CD4-positive, alpha-beta T cell treated with Interleukin-17A for 1 hour (primary cell): ENCODE measurements around the gene FUT7.

ENCODE experiments used
- DNase-seq: peaks from one replicate; pipeline ENCODE4 v3.0.0-alpha.2; 2020

FUT7 gene

DNA sequence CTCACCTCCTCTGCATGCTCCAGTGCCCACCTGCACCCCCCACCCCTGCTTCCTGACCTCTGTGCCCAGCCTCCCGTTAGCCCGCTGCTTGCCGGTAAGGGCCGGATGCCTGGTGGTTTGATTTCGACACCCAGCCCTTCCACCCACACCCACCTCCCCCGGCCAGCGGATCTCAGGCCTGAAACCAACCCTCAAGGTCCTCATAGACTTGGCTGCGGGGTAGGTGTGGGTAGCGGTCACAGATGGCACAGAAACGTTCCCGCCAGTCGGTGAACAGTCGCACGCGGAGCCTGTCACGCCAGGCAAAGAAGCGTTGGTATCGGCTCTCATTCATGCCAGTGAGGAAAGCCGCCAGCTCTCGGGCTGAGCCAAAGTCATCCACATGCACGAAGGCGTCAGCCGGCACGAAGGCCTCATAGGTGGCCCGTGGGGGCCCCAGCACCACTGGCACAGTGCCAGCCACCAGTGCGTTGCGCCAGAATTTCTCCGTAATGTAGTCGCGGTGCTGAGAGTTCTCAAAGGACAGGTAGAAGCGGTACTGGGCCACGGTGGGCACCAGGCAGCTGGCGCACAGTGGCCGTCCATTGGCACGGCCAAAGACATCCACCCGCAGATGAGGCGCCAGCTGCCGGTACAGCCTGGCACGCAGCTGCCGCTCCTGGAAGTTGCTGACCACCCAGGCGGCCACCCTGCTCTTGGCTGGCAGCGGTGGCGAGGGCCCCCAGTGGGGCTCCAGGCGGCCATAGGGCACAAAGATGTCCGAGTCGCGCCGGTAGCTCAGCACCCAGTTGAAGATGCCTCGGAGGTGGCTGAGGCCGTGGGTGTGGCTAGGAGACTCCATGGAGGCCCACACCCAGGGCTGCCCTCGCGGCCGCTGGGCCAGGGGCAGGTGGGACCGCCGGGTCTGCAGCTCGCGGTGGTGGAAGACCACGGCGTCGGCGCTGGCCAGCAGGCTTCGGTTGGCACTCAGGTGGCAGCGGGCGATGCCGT is 1.1 kb downstream of the FUT7 start:
- DNase-seq, result peak; percentile 55

DNA sequence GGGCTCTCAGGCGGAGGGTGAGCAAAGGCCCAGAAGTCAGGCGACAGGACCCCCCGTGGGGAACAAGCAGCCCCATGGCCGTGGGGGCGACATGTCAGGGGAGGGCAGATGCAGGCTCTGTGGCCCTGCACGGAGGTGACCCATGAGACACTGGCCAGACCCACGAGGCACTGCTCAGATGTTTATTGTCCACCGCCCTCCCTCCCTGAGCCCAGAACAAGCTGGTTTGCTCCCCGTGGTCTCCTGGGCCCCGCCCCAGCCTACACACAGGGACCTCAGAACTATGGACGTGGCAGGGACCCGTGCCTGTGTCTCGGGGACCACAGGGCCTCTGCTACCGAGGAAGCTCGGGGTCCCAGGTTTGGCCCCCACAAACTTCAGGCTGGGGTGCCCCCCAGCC is 1.9 kb downstream of the FUT7 start:
- no peak for DNase-seq

DNA sequence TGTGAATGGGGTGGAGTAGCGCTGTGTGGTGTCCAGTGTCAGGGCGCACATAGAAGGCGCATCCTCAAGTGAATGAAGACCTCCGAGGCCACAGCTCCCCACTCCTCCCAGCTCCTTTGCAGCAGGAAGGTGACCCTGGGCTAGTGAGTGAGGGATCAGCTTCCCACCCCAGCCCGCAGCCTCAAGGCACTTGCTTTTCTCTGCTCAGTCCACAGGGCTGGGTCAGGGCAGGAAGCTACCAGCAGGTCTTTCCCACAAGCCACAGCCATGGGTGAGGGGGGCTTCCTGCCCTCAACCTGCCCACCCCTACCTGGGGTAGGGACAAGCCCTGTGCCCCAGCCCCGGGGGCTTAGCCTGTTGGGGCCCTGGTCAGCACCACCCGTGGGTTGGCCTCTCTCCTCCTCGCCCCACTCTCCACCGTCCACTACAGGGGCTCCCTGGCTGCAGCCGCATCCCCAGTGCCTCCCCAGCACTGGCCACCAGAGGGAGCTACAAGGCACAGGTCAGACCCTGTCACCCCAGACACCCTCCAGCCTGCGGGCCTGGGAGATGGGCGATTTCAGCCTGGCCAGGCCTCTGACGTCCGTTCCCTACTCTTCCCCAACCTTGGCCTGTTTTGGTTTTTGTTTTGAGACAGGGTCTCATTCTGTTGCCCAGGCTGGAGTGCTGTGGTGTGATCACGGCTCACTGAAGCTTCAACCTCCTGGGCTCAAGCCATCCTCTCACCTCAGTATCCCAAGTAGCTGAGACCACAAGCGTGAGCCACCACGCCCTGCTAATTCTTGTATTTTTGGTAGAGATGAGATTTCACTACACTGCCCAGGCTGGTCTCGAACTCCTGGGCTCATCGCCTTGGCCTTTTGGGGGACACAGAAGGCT is 2.6 kb downstream of the FUT7 start:
- peak; percentile 70 for DNase-seq

DNA sequence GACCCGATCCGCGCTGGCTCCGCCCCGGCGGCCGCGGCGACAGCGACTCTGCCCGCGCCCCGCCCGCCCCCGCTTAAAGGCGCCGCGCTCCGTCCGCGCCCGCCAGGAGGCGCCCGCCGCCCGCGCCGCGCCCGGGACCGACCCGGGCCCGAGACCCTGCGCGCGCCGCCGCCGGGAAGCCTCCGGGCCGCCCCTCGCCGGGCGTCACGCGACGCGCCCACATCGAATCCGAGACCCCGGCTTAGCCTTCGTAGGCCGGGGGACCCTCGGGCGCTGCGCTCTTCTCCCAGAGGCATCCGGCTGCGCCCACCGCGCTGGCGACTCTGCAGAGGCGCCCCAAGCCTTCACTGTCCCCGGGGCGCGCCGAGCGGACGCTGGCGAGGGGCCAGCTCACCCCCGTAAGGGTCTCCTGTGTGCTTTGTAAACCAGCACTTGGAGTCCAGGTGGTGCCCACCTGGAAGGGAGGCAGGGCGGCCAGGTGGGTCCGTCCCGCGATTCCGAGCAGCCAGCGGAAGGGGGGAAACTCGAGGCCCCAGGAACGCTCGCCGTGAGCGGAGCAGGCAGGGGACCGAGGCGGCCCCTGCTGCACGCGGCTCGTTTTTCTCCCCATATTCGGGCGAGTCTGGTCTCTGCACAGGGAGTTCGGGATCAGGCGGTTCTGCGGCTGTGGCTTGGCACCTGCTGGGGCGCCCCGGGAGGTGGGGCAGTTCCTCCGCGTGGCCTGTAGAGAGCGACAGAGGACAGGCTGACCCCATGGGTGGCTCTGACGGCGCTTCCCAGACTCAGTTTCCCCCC is 3.4 kb downstream of the FUT7 start:
- peak; percentile 69 for DNase-seq

DNA sequence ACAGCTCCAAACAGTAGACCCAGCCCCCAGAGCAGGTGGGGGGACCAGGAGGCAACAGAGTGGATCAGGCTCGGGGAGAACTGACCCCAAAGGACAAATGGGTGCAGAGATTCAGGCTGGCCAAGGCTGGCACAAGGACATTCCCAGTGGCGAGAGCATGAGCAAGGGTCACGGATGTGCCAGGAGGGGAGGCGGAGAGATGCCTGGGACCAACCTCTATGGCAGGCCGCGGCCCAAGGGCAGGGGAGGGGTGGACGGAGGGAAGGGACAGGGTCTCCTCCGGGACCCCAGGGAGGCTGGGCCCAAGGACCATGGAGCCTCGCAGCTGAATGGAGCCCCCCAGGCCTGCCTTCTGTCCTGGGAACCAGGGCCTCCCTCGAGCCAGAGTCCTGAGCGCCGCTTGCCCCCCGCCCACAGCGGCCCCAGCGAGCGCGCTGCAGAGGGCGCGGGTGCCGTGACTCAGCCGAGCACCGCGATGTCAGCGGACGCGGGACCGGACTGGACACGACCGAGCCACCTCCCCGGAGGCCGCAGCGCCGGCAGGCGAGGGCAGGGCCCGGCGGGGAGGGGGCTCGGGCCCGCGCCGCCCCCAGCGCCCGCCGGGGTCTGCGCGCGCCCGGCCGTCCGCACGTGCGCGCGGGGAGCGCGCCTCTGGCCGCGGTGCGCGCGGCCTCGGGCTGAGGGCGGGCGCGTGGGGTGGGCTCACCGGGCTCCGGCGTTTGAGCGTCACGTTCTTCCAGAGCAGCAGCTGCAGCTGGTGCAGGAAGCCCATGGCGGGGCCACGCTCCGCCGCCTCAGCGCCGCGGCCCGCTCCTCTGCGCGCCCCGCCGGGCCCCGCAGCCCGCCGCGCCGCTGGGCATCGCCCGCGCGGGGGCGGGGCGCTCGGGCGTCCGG is 4.3 kb downstream of the FUT7 start, which contains the start of gene ABCA2:
Gene ABCA2, minus strand, starts transcription at position 869 of the 894 bp plus-strand sequence. Its CDS starts 97 bp downstream, at position 772.
- DNase-seq, result no peak

DNA sequence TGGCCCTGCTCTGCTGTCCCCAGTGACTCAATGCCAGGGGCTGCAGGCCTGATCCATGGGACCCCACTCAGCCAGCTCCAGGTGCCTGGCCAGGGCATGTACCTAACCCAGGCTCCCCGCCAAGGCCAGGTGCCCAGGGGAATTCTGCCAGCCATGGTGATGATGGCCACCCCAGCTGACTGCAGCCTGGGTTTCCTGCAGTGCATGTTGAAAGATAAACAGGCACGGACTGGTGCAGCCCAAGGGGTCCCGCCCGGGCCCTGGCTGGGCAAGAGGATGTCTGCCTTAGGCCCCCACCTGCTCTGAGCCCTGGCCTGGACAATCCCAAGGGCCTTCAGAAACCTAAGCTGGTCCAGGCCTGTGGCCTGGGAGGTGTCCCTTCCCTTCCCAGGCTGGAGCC is 5.1 kb downstream of the FUT7 start:
- no peak for DNase-seq

DNA sequence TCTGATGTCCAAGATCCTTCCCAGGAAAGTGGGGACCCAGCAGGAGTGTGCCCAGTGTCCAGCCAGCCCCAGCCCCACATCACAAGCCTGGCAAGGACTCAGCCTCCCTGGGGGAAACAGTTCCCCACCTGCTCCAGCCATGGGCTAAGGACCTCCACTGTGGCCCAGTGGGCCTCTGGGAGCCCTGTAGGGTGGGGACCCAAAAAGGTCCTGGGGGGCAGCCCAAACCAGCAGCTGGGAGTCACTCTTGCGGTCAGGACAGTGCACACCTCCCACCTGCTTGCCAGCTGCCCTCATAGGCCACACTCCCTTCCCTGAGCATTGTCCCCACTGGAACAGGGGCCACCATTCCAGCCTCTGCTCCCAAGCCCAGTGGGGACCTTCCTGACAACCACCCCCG is 5.5 kb downstream of the FUT7 start:
- DNase-seq, result no peak

DNA sequence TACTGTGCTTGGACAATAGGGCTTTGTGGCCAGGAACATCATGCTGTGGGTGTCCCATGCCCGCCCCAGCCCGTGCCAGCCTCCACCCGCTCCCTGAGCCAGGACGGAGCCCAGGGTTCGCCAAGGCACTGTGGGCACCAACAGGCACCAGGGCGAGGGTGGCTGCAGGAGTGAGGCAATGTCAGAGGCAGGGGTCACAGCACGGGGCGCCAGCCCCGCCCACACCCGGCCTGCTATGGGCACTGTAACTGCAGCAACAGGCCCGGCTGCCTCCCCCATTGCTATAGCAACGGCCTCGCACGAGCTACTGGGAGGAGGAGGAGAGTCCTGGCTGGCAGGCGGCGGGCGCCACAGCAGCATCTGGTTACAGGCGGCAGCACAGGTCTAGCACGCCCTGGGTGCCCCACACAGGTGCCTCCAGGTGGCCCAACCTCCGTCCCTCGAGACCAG is 6.3 kb downstream of the FUT7 start:
- DNase-seq, result no peak

DNA sequence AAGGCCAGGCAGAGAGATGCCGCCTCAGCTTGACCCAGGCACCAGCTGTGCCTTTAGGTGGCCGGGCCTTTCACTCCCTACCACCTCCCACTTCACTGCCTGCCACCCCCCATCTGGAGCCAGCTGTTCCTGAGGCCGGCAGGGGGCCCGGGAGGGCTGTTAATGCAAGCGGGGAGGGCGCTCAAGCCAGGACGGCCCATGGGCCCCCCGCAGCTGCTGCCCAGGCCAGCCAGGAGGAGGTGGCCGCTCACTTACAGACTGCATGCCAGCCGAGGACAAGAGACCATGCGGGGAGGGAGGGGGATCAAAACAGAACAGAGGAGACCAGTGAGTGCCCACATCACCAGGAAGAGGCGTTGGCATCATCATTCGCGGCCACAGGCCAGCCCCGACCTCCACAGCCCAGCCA is 8.3 kb downstream of the FUT7 start:
- no peak for DNase-seq

DNA sequence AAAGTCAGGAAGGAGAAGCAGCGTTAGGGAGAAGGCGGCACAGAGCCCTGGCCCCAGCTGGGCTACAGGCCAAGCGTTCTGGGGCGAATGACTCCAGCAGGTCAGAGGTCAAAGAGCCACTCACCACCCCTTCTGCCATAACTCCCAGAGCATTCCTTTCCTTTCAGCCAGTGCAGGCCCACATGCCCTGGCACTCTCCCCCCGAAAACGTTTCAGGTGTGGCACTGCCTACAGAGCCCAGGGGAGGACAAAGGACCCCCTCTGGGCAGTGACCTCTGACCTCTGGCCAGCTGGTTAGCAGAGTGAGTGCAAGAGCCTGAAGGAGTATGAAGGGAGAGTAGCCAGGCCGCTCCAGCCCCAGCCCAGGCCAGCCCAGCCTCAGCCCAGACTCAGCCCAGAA is 8.7 kb downstream of the FUT7 start:
- DNase-seq, result no peak

DNA sequence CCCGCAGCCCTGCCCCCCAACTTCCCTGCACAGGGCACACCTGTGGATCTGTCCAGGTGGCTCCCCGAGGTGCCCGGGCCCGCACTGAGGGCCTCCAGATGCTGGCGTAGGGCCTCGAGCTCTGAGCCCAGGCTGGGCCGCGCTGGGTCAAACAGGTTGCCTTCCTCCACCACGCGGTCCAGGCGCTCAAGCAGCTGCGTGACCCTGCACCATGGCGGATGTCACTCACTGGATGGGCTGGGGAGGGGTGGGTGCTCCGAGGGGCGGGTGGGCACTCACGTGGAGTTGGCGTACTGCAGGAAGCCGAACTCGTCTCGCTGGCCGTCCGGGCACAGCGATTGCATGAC is 9.3 kb downstream of the FUT7 start:
- no peak for DNase-seq

DNA sequence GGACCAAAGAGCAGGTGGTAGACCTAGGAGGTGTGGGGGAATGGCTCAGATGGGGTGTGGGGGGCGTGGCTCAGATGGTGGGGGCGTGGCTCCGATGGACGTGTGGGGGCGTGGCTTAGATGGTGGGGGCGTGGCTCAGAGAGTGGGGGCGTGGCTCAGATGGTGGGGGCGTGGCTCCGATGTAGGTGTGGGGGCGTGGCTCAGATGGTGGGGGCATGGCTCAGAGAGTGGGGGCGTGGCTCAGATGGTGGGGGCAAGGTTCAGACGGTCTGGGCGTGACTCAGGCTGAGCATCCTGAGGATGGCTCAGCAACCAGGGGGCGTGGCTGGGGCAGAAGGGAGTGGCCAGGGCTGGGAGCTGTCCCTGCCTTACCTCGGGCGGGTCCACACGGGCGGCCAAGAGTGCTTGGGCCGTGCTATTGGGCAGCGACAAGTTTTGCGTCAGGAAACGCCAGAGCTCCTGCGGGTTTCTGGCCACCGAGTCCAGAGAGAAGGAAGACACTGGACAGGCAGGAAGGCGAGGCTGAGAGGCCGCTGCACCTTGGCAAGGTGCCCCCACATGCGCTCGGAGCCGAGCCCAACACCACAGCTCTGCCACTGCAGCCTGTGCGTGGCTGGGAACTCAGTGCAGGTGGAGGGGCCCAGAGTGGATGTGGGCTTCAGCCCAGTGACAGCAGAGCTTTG is 9.8 kb downstream of the FUT7 start:
- DNase-seq, result peak; percentile 78

DNA sequence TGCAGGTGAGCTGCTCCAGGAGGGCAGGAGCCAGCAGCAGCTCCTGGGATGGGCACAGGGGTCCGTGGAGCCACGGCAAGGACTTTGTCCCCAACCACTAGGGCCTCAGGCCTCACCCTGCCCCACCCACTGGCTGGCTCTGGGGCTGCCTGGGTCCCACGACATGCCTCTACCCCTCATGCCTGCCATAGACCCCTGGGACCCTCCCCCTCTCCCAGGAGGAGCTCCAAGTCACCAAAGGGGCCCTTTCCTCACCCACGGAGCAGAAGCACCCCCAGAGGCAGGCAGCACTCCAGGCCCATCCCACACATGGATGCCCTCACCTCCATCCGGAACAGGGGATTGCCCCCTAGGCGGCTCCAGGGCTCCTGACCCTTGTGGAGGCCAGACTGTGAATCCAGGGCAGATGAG is 10.3 kb downstream of the FUT7 start:
- DNase-seq, result no peak

DNA sequence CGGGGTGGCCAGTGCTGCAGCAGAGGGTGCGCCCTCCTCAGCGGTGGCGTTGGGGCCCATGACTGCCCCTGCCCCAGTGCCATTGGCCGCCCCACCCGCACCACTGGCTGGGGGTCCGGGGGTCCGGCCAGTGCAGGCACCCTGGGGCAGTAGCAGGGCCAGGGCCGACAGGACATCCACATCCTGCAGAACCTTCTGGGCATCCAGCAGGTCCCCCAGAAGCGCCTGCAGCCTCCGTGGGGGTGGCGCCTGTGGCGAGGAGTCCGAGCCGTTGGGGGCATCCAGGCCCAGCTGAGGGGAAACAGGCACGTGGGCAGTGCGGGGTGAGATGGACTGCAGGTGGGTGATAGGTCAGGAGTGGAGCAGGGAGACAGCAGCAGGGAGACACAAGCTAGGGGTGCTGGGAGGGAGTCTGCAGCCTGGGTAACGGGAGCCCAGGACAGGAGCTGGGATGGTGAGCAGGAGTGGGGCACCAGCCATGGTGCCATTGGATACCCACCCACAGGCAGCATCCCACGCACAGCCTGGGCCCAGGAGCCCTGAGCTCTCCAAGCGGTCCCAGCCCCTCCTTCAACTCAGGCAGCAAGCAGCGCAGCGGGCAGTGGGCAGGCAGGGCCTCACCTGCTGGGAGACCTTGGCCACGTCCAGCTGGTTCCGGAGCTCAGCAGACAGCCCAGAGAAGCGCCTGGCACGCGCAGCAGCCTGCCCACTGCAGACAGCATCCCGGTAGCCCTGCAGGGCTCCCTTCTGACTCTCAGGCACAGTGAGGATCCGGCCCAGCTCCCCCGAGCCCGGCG is 10.9 kb downstream of the FUT7 start:
- no peak for DNase-seq

DNA sequence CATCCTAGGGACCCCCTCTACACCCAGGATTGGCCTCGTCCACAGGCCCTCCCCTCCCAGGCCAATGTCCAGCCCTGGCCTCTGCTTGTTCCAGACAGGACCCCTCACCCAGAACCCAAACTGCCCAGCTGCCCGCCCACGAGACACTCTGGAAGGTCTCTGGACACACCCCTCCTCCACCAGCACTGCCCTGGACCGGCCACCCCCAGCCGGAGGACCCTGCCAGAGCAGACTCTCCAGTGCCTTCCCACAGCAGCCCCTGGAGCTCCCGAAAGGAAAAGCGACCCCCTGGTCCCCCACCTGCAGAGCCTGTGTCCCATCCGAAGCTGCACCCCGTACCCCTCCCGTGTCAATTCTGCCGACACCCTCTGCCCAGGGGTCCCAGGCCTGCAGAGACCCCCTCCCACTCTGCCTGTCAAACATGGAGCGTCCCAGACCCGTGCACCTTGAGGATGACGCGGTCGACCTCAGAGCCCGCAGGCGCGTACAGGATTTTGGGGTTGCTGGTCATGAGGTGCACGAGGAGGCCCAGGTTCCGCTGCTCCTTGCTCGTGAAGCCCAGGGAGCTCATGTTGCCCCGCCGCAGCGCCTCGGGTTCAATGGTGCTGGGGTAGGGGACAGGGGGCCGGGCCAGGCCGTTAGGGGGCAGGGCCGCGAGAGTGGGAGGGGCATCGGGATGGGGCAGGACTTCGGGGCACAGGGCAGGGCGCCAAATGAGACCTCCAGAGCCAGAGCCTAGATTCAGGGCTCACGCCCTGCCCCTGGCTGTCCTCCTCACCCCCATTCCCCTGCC is 11.8 kb downstream of the FUT7 start:
- no peak for DNase-seq

DNA sequence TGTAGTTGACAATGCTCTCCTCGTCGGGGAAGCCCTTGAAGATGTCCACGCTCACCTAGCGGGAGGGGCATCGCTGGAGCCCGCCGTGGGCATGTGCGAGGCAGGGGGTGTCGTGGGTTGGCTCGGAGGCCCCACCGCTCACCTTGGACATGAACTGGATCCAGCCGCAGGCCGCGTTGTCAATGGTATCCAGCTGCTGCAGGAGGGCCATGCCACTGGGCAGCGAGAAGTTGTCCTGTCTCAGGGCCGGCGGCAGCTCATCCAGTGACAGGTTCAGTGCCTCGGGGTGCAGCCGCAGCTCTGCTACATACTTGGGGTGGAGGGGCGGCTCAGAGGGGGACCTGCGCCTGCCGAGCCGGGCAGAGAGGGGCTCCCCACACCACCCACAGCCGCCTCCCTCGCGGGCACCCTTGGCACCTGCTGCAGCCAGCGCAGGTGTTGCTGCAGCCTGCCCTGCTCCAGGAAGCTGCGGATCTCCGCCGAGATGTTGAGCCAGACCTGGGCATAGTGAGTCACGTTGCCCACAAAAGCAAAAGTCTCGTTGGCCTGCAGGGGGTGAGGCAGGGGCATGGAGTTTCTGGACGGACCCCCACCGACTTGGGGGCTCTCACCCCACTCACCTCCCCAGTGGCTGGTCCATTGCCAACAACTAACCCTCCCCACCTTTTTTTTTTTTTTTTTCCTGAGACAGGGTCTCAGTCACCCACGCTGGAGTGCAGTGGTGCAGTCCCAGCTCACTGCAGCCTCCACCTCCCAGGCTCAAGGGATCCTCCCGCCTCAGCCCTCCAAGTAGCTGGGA is 12.9 kb downstream of the FUT7 start:
- DNase-seq, result no peak

DNA sequence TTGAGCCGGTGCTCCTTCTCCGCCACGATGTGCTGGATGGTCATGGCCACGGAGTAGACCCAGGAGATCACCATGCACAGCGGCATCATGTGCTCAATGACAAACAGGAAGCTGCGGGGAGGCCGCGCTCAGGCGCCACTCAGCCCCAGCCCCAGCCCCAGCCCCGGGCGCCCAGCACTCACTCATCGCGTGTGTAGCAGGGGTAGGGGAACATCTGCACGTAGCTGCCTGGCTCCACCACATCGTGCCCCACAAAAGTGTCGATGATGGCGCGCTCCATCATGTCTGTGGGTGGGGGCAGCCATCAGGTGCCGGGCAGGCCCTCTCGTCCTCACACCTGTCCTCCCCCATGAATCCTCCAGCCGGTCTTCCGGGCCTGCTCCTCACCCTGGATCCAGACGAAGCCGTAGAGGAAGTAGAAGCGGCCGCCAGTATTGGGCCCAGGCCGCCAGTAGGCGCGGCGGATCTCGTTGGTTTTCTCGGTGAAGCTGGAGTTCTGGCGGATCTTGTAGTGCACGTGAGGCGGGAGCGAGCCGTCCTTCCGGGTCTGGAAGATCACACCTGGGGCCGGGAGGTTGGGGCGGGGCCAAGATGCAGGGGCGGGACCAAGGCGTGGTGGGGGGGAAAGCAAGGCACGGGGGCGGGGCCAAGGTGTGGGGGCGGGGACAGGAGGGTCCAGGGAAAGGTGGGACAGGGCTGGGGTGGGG is 13.9 kb downstream of the FUT7 start:
- no peak for DNase-seq

DNA sequence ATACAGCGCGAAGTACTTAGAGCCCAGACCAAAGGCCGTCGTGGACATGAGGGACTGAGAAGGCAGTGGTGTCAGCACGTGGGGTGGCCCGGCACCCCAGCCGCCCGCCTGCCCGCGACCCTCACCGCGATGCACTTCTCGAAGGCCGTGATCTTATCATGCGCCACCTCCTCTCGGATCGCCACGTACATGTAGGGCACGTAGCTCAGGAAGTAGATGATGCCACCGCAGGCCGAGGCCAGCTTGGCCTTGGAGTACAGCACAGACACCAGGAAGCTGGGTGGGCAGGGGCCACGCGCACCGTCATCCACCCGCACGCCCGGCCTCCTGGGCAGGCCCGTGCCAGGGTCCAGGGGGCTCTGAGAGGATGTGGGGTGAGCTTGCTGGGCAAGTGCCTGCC is 14.8 kb downstream of the FUT7 start:
- DNase-seq, result no peak
